ENCODE measurements around the gene REV3L. TPM values are rescaled to one million over a fixed set of nuclear protein-coding genes. Genes with fewer than 3 reads are reported as not detected.

The REV3L gene
- total RNA-seq, 1 experiment from 2014 or later = 5.3 TPM

DNA sequence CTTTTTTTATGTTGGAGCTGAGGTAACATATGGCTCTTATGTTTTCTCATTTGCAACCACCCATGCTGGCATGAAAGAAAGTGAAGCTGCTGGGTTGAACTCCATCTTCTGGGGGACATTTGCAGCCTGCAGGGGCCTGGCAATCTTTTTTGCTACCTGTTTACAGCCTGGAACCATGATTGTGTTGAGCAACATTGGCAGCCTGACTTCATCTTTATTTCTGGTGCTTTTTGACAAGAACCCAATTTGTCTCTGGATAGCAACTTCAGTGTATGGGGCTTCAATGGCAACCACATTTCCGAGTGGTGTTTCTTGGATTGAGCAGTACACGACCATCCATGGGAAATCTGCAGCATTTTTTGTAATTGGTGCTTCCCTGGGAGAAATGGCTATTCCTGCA lies 216.7 kb downstream of the REV3L start:
- Histone ChIP-seq H3K9ac (ENCODE audit: extremely low read depth, insufficient read length, low read length) (no peak overlapping the region), H3K18ac (ENCODE audit: insufficient read length, low read depth, low read length) (no peak overlapping the region), H3K56ac (ENCODE audit: insufficient read length, low read depth, low read length) (no peak overlapping the region), H3T11ph (ENCODE audit: low read length) (no peak overlapping the region), H2BK20ac (ENCODE audit: low read depth, low read length, poor library complexity, severe bottlenecking) (no peak overlapping the region), H3K79me2 (ENCODE audit: insufficient read depth, low read length) (no peaks in the 10 kb centered on the region), H2BK12ac (ENCODE audit: insufficient read length, low read depth, low read length) (no peak overlapping the region), H3K9me3 (ENCODE audit: control insufficient read depth, low read depth, low read length) (no peaks in the 10 kb centered on the region), H3K4me1 (ENCODE audit: insufficient read depth, low read length) (no peaks in the 10 kb centered on the region), H4K91ac (ENCODE audit: insufficient read length, low read depth, low read length) (no peak overlapping the region), H4K5ac (ENCODE audit: insufficient read length, low read depth, low read length) (no peak overlapping the region), H3K23me2 (ENCODE audit: insufficient read length, low read depth, low read length, poor library complexity, severe bottlenecking) (no peaks in the 10 kb centered on the region), H2BK15ac (ENCODE audit: low read depth, low read length) (no peak overlapping the region), H3K4ac (ENCODE audit: low read depth, low read length) (no peak overlapping the region), H3K27ac (ENCODE audit: insufficient read length, low read depth, low read length) (no peak overlapping the region), H4K8ac (replicated peaks; ENCODE audit: insufficient read length, low read depth, low read length) (no peak overlapping the region), H2BK5ac (ENCODE audit: insufficient read length, low read length) (no peak overlapping the region), H2AK5ac (ENCODE audit: insufficient read length, low read length) (no peak overlapping the region), H3K79me1 (ENCODE audit: insufficient read depth, low read depth, low read length, poor library complexity, severe bottlenecking) (no peaks in the 10 kb centered on the region), H3K23ac (ENCODE audit: insufficient read length, low read depth, low read length) (no peak overlapping the region), H2AFZ (ENCODE audit: low read length) (no peak overlapping the region), H3K4me2 (ENCODE audit: insufficient read depth, insufficient read length, low read length) (no peak overlapping the region), H3K27me3 (ENCODE audit: insufficient read depth, low read length) (no peaks in the 10 kb centered on the region), H4K20me1 (ENCODE audit: control insufficient read depth, insufficient read depth, insufficient read length) (no peaks in the 10 kb centered on the region), H2BK120ac (ENCODE audit: low read depth, low read length, poor library complexity, severe bottlenecking) (no peak overlapping the region), H3K14ac (ENCODE audit: insufficient read depth, low read length) (no peak overlapping the region)
- WGBS (ENCODE audit: extremely low coverage, insufficient read length, low lambda C conversion rate) = no CpG with 5 or more reads among the region's 2 CpGs
- TF ChIP-seq, protein P1, sequence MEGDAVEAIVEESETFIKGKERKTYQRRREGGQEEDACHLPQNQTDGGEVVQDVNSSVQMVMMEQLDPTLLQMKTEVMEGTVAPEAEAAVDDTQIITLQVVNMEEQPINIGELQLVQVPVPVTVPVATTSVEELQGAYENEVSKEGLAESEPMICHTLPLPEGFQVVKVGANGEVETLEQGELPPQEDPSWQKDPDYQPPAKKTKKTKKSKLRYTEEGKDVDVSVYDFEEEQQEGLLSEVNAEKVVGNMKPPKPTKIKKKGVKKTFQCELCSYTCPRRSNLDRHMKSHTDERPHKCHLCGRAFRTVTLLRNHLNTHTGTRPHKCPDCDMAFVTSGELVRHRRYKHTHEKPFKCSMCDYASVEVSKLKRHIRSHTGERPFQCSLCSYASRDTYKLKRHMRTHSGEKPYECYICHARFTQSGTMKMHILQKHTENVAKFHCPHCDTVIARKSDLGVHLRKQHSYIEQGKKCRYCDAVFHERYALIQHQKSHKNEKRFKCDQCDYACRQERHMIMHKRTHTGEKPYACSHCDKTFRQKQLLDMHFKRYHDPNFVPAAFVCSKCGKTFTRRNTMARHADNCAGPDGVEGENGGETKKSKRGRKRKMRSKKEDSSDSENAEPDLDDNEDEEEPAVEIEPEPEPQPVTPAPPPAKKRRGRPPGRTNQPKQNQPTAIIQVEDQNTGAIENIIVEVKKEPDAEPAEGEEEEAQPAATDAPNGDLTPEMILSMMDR (conservative IDR thresholded peaks at IDR 0.05) = no peak
- no peaks in the 10 kb centered on the region for H3K9me3 Mint-ChIP-seq
- DNase-seq = no peak
- H3K4me3 Mint-ChIP-seq = no peak overlapping the region
- H3K27me3 Mint-ChIP-seq (ENCODE audit: low read depth) = no peaks in the 10 kb centered on the region; the same call in none of the 2 replicates
- H3K4me1 Mint-ChIP-seq = no peaks in the 10 kb centered on the region
- peaks cover 8 to 59% (median 44%) of the 10 kb centered on the region in 3 experiments; a peak in 6 of 7 replicates for H3K36me3 Mint-ChIP-seq (ENCODE audit: insufficient read depth in 1 of 3, low read depth in 3 of 3)
- H3K27ac Mint-ChIP-seq = no peak overlapping the region

All from H9 (cell line).